DND-41 (cell line): ENCODE data around the gene TNFRSF12A.

Source experiments
- EZH2 ChIP-seq: IDR thresholded peaks from 3 replicates; pipeline ENCODE4 v1.6.1; 2012; ENCODE audit warnings: borderline replicate concordance, low read depth, mild to moderate bottlenecking, moderate library complexity, low read length, inconsistent platforms; ENCODE audit not compliant: severe bottlenecking
- TF ChIP-seq, protein P1 (sequence below): IDR thresholded peaks from 2 replicates; pipeline ENCODE4 v1.5.1; 2012; ENCODE audit warnings: borderline replicate concordance, low read length, moderate library complexity, mild to moderate bottlenecking; ENCODE audit not compliant: poor library complexity, severe bottlenecking; ENCODE audit errors: extremely low read depth

DNA sequence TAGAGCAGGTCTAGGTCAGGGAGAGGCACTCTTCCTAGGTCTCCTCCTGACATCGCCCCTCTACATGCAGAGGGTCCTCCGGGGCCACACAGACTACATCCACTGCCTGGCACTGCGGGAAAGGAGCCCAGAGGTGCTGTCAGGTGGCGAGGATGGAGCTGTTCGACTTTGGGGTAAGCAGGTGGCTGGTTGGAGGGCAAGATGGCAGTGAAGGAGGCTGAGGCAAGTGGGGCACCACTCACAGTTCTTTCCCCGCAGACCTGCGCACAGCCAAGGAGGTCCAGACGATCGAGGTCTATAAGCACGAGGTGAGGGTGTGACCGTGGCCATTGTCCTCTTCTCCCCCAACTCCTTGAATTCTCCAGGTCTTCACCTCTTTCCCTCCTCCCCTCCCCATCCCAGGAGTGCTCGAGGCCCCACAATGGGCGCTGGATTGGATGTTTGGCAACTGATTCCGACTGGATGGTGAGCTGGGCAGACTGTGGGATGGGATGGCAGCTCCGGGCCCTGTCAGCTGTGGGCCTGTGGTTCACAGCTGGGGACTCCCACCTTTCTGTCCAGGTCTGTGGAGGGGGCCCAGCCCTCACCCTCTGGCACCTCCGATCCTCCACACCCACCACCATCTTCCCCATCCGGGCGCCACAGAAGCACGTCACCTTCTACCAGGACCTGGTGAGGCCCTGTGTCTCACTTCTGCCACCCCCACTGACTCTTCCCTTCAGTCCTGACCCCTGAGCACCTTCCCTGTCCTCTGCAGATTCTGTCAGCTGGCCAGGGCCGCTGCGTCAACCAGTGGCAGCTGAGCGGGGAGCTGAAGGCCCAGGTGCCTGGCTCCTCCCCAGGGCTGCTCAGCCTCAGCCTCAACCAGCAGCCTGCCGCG lies 6.7 kb downstream of the TNFRSF12A start:
- no peak for TF ChIP-seq EZH2
- TF ChIP-seq, protein P1, sequence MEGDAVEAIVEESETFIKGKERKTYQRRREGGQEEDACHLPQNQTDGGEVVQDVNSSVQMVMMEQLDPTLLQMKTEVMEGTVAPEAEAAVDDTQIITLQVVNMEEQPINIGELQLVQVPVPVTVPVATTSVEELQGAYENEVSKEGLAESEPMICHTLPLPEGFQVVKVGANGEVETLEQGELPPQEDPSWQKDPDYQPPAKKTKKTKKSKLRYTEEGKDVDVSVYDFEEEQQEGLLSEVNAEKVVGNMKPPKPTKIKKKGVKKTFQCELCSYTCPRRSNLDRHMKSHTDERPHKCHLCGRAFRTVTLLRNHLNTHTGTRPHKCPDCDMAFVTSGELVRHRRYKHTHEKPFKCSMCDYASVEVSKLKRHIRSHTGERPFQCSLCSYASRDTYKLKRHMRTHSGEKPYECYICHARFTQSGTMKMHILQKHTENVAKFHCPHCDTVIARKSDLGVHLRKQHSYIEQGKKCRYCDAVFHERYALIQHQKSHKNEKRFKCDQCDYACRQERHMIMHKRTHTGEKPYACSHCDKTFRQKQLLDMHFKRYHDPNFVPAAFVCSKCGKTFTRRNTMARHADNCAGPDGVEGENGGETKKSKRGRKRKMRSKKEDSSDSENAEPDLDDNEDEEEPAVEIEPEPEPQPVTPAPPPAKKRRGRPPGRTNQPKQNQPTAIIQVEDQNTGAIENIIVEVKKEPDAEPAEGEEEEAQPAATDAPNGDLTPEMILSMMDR: no peak
